HepG2 (cell line): ENCODE measurements around the gene SELENOH. TPM values are rescaled to one million over a fixed set of nuclear protein-coding genes. Genes with fewer than 3 reads are reported as not detected.

Experiments
- ARHGAP35 ChIP-seq: sonication (generic); formaldehyde crosslinking; IDR thresholded peaks from 2 replicates; pipeline ENCODE4 v1.9.0; 2022; ENCODE audit warnings: mild to moderate bottlenecking, inconsistent platforms, moderate library complexity, missing genetic modification reagents, borderline replicate concordance
- ELF3 ChIP-seq: IDR thresholded peaks from 2 replicates; pipeline ENCODE4 v1.6.1; 2016; ENCODE audit warnings: missing genetic modification reagents, missing compliant biosample characterization
- FLYWCH1 ChIP-seq: sonication (generic); formaldehyde crosslinking; IDR thresholded peaks from 2 replicates; pipeline ENCODE4 v1.8.1; 2023; ENCODE audit warnings: mild to moderate bottlenecking, missing genetic modification reagents
- MYC ChIP-seq: sonication (generic); formaldehyde crosslinking; IDR thresholded peaks from 2 replicates; pipeline ENCODE4 v1.9.0; 2021; ENCODE audit warnings: missing genetic modification reagents, borderline replicate concordance
- PRMT3 ChIP-seq: sonication (generic); formaldehyde crosslinking; IDR thresholded peaks from 2 replicates; pipeline ENCODE4 v1.8.1; 2022; ENCODE audit warnings: low read depth, mild to moderate bottlenecking, moderate library complexity, missing genetic modification reagents, borderline replicate concordance
- PTBP1 ChIP-seq: fragments of 200-400 bp; formaldehyde crosslinking; IDR thresholded peaks from 2 replicates; pipeline ENCODE4 v1.6.1; 2018; ENCODE audit warnings: low read length, low read depth; ENCODE audit not compliant: poor library complexity, severe bottlenecking
- RORA ChIP-seq: sonication (generic); formaldehyde crosslinking; IDR thresholded peaks from 2 replicates; pipeline ENCODE4 v1.5.0; 2020; ENCODE audit warnings: mild to moderate bottlenecking, missing genetic modification reagents, moderate library complexity
- SOX6 ChIP-seq, 2 experiments: fragments of 450-650 bp in 1 of 2; sonication (generic) in 1 of 2; formaldehyde crosslinking in 1 of 2; IDR thresholded peaks; 2 replicates each; pipeline versions ENCODE4 v1.4.0 to v1.6.1; 2017 to 2020; ENCODE audit warnings: antibody characterized with exemption in 1 of 2, mild to moderate bottlenecking in 1 of 2, missing genetic modification reagents in 1 of 2
- ZNF230 ChIP-seq: sonication (generic); formaldehyde crosslinking; IDR thresholded peaks from 2 replicates; pipeline ENCODE4 v1.4.0; 2020; ENCODE audit warnings: mild to moderate bottlenecking, missing genetic modification reagents
- ZNF234 ChIP-seq: sonication (generic); formaldehyde crosslinking; conservative IDR thresholded peaks from 2 replicates; pipeline ENCODE4 v1.5.1; 2020; ENCODE audit warnings: mild to moderate bottlenecking, missing genetic modification reagents
- ZNF30 ChIP-seq: sonication (generic); formaldehyde crosslinking; IDR thresholded peaks from 2 replicates; pipeline ENCODE4 v1.5.0; 2020; ENCODE audit warnings: mild to moderate bottlenecking, missing genetic modification reagents
- ZNF780A ChIP-seq: sonication (generic); formaldehyde crosslinking; IDR thresholded peaks from 2 replicates; pipeline ENCODE4 v1.8.0; 2022; ENCODE audit warnings: mild to moderate bottlenecking, missing genetic modification reagents, moderate library complexity
- ZNF816 ChIP-seq: sonication (generic); formaldehyde crosslinking; IDR thresholded peaks from 2 replicates; pipeline ENCODE4 v1.8.0; 2022; ENCODE audit warnings: missing genetic modification reagents, mild to moderate bottlenecking, borderline replicate concordance
- ZNF841 ChIP-seq: sonication (generic); formaldehyde crosslinking; IDR thresholded peaks from 2 replicates; pipeline ENCODE4 v1.8.1; 2023; ENCODE audit warnings: missing genetic modification reagents, borderline replicate concordance
- polyA plus RNA-seq, 8 experiments: library from polyadenylated mRNA; depleted of rRNA in 3 of 8; stranded (reverse) in 7 of 8; unstranded in 1 of 8; fragments of >200 nt; fragmentation: Illumina TruSeq in 4 of 8; extraction: Trizol in 4 of 8; gene quantifications; 2 replicates each; pipeline versions ENCODE4 v1.2.1 to v1.2.3, GENCODE V29; 2011 to 2016; ENCODE audit warnings: low read depth in 4 of 8, missing spikeins in 1 of 8, mixed read lengths in 1 of 8; ENCODE audit not compliant: insufficient read depth in 1 of 8
- total RNA-seq, 5 experiments: library from RNA; depleted of rRNA; stranded (reverse); fragments of >200 nt; fragmentation: Illumina TruSeq; extraction: Trizol; gene quantifications; 2 replicates each; pipeline ENCODE4 v1.2.3, GENCODE V29; 2016; ENCODE audit warnings: low read depth in 1 of 5
- TF ChIP-seq, protein P1 (sequence below): sonication (generic); formaldehyde crosslinking; IDR thresholded peaks from 2 replicates; pipeline ENCODE4 v1.4.0; 2020; ENCODE audit warnings: missing genetic modification reagents
- TF ChIP-seq, protein P2 (sequence below): sonication (generic); formaldehyde crosslinking; IDR thresholded peaks from 2 replicates; pipeline ENCODE4 v1.9.0; 2021; ENCODE audit warnings: missing genetic modification reagents, mild to moderate bottlenecking, borderline replicate concordance
- TF ChIP-seq, protein P3 (sequence below): sonication (generic); formaldehyde crosslinking; IDR thresholded peaks from 2 replicates; pipeline ENCODE4 v1.5.1; 2020; ENCODE audit warnings: missing genetic modification reagents, mild to moderate bottlenecking, borderline replicate concordance
- TF ChIP-seq, protein P4 (sequence below): sonication (generic); formaldehyde crosslinking; conservative IDR thresholded peaks from 2 replicates; pipeline ENCODE4 v1.4.0; 2020; ENCODE audit warnings: missing genetic modification reagents
- TF ChIP-seq, protein P5 (sequence below): sonication (generic); formaldehyde crosslinking; IDR thresholded peaks from 2 replicates; pipeline ENCODE4 v1.4.0; 2020; ENCODE audit warnings: missing genetic modification reagents; ENCODE audit errors: not compliant biosample characterization

Gene SELENOH
- total and polyA plus RNA-seq, 2 of the 13 experiments (the other 11 are each of a cell fraction or from before 2014, with no cell fraction given), result 27.2 to 77.4 TPM

DNA sequence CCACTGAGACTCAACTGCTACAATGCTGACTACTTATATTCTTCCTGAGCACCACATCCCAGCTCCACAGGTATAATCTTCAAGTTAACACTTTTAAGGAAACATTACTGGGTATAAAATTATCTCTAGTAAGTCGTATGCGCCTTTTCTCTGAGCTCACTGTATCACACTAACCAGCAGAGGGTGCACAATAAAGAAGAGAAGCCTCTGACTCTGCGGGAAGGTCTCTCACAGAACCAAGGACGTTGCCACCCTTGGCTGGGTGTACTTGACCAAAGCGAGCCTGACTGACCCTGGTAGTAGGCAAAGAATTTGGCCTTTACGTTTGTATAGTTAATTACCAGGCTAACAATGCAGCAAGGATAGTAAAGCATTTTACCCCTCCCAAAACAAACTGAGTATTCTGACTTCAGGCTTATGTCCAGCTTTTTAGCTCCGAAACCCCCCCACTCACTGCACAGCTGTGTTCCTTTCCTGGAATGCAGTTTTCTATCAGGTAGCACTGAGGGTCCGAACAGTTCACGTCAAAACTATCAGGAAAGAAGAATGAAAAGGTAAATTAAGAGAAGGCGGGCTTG lies 10.5 kb downstream of the SELENOH start, which contains the start of gene BTBD18 (continued):
- TF ChIP-seq, protein P1, sequence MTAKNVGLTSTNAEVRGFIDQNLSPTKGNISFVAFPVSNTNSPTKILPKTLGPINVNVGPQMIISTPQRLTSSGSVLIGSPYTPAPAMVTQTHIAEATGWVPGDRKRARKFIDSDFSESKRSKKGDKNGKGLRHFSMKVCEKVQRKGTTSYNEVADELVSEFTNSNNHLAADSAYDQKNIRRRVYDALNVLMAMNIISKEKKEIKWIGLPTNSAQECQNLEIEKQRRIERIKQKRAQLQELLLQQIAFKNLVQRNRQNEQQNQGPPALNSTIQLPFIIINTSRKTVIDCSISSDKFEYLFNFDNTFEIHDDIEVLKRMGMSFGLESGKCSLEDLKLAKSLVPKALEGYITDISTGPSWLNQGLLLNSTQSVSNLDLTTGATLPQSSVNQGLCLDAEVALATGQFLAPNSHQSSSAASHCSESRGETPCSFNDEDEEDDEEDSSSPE (CRISPR knock-in tag), result no peak; the same call in 1 of the 2 replicates
- TF ChIP-seq RORA (CRISPR knock-in tag) (no peak), PTBP1 (no peak), ZNF230 (CRISPR knock-in tag) (no peak), FLYWCH1 (no peak), ZNF234 (CRISPR knock-in tag) (no peak), ZNF841 (CRISPR knock-in tag) (no peak), ZNF30 (CRISPR knock-in tag) (no peak), ZNF780A (CRISPR knock-in tag) (no peak), MYC (CRISPR knock-in tag) (no peak), PRMT3 (CRISPR knock-in tag) (no peak), ELF3 (CRISPR knock-in tag) (no peak), ZNF816 (CRISPR knock-in tag) (no peak), ARHGAP35 (CRISPR knock-in tag) (no peak), SOX6 (IDR thresholded peaks at IDR 0.05) (no peak), SOX6 (CRISPR knock-in tag; IDR thresholded peaks at IDR 0.05) (peak; percentile 80)
- TF ChIP-seq, protein P2, sequence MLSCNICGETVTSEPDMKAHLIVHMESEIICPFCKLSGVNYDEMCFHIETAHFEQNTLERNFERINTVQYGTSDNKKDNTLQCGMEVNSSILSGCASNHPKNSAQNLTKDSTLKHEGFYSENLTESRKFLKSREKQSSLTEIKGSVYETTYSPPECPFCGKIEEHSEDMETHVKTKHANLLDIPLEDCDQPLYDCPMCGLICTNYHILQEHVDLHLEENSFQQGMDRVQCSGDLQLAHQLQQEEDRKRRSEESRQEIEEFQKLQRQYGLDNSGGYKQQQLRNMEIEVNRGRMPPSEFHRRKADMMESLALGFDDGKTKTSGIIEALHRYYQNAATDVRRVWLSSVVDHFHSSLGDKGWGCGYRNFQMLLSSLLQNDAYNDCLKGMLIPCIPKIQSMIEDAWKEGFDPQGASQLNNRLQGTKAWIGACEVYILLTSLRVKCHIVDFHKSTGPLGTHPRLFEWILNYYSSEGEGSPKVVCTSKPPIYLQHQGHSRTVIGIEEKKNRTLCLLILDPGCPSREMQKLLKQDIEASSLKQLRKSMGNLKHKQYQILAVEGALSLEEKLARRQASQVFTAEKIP (CRISPR knock-in tag), result no peak
- TF ChIP-seq, protein P3, sequence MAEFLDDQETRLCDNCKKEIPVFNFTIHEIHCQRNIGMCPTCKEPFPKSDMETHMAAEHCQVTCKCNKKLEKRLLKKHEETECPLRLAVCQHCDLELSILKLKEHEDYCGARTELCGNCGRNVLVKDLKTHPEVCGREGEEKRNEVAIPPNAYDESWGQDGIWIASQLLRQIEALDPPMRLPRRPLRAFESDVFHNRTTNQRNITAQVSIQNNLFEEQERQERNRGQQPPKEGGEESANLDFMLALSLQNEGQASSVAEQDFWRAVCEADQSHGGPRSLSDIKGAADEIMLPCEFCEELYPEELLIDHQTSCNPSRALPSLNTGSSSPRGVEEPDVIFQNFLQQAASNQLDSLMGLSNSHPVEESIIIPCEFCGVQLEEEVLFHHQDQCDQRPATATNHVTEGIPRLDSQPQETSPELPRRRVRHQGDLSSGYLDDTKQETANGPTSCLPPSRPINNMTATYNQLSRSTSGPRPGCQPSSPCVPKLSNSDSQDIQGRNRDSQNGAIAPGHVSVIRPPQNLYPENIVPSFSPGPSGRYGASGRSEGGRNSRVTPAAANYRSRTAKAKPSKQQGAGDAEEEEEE (CRISPR knock-in tag), result no peak
- TF ChIP-seq, protein P4, sequence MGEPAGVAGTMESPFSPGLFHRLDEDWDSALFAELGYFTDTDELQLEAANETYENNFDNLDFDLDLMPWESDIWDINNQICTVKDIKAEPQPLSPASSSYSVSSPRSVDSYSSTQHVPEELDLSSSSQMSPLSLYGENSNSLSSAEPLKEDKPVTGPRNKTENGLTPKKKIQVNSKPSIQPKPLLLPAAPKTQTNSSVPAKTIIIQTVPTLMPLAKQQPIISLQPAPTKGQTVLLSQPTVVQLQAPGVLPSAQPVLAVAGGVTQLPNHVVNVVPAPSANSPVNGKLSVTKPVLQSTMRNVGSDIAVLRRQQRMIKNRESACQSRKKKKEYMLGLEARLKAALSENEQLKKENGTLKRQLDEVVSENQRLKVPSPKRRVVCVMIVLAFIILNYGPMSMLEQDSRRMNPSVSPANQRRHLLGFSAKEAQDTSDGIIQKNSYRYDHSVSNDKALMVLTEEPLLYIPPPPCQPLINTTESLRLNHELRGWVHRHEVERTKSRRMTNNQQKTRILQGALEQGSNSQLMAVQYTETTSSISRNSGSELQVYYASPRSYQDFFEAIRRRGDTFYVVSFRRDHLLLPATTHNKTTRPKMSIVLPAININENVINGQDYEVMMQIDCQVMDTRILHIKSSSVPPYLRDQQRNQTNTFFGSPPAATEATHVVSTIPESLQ, result no peak
- TF ChIP-seq, protein P5, sequence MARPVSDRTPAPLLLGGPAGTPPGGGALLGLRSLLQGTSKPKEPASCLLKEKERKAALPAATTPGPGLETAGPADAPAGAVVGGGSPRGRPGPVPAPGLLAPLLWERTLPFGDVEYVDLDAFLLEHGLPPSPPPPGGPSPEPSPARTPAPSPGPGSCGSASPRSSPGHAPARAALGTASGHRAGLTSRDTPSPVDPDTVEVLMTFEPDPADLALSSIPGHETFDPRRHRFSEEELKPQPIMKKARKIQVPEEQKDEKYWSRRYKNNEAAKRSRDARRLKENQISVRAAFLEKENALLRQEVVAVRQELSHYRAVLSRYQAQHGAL (CRISPR knock-in tag), result no peak
